Activated CD4-positive, alpha-beta T cell treated with anti-CD3 and anti-CD28 coated beads, Interleukin-2, amount 10 ng/mL, durations not matched to agents 24 days and 14 days (primary cell): ENCODE results near the gene STMN3. TPM values are rescaled to one million over a fixed set of nuclear protein-coding genes. Genes with fewer than 3 reads are reported as not detected.

Source experiments
- DNase-seq: peaks from one replicate; pipeline ENCODE4 v3.0.0; 2022
- H3K27ac Mint-ChIP-seq: one replicate; pipeline ENCODE4 v1.8.0; 2022; ENCODE audit warnings: mild to moderate bottlenecking, mixed read lengths
- H3K27me3 Mint-ChIP-seq: one replicate; pipeline ENCODE4 v1.8.0; 2022; ENCODE audit warnings: mixed read lengths
- H3K36me3 Mint-ChIP-seq: one replicate; pipeline ENCODE4 v1.8.0; 2022; ENCODE audit warnings: low read depth, mild to moderate bottlenecking, mixed read lengths
- H3K4me1 Mint-ChIP-seq: one replicate; pipeline ENCODE4 v1.8.0; 2021; ENCODE audit warnings: mixed read lengths
- H3K4me3 Mint-ChIP-seq: one replicate; pipeline ENCODE4 v1.8.0; 2022; ENCODE audit warnings: mild to moderate bottlenecking, moderate library complexity, mixed read lengths
- H3K9me3 Mint-ChIP-seq: one replicate; pipeline ENCODE4 v1.8.0; 2021; ENCODE audit warnings: mixed read lengths
- intact Hi-C: fragments of 100-400 bp; cut with micrococcal nuclease; formaldehyde crosslinking; loops from one replicate; pipeline ENCODE4 v1.15.1; 2023
- total RNA-seq: library from RNA; stranded (reverse); gene quantifications from 2 replicates; pipeline ENCODE4 v1.2.3, GENCODE V29; 2022

Gene STMN3
- total RNA-seq, 1 donor from 2014 or later = 10.7 TPM

GRCh38 chr20:63687419-63688178 lies 34.4 kb upstream of the STMN3 start:
- Mint-ChIP-seq H3K9me3 (no peaks in the 10 kb centered on the region), H3K27me3 (no peaks in the 10 kb centered on the region), H3K27ac (peak overlapping the region; percentile 15), H3K4me3 (no peak overlapping the region), H3K36me3 (peaks cover 7% of the 10 kb centered on the region), H3K4me1 (peaks cover 5% of the 10 kb centered on the region)
- no peak for DNase-seq
- intact Hi-C loops = no loop called here

DNA sequence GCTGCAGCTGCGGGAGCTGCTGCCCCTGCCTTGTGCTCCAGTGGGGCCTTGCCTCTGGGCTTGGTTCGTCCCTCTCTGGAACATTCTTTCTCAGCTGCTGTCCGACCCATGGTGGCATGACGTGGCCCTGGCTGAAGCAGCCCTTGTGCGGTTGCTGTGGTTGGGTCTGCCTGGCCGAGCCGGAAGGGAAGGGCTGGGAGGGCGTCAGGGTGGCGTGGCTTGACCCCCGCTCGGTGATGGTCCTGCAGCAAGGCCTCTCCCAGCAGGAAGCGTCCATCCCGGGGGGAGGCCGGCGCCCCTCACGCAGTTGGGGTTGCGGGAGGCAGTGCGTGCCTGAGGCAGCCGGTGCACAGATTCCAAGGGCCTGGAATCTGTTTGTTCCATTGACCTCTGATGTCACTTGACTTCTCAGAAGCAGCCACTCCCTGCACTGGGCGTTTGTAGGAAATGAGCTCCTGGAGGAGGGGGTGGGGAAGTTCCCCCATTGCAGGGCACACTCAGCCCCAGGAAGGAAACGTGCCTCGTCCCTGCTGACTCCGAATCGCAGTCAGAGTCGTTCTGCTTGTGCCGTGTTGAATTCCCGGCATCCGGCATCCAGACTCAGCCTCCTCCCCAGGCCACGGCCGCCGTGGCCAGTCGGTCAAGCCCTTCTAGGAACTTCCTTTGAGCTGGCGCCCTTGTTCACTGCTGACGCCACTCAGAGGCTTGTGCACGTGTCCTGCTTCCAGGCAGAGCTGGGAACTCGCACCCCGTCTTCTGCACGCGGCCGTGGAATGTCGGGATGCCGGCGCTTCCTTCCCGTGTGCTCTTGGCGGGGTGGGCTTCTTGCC lies 33.5 kb upstream of the STMN3 start:
- H3K4me1 Mint-ChIP-seq = peaks cover 7% of the 10 kb centered on the region
- intact Hi-C loops = no loop called here
- no peak overlapping the region for H3K4me3 Mint-ChIP-seq
- DNase-seq = peak; percentile 74
- no peaks in the 10 kb centered on the region for H3K9me3 Mint-ChIP-seq
- peaks cover 7% of the 10 kb centered on the region for H3K36me3 Mint-ChIP-seq
- H3K27ac Mint-ChIP-seq = peak overlapping the region; percentile 73
- H3K27me3 Mint-ChIP-seq = no peaks in the 10 kb centered on the region

DNA sequence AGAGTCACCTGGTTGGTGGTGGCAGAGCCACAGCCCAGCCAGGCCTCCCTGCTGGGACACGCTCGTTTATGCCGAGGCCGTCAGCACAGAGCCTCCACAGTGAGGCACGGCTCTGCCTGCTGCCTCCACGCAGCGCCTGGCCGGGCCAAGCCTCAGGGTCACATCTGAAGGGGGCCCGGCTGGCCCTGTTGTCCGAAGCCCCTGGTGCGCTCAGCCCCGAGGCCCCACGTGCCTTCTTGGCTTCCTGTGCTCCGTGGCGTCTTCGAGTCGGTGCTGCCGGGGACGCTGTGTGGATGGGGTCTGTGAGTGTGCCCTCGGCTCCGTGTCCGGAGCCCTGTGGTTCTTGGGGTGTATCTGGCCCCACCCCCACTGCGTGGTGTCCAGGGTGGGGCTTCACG lies 32.9 kb upstream of the STMN3 start:
- Mint-ChIP-seq H3K27ac (no peak overlapping the region), H3K4me1 (peaks cover 7% of the 10 kb centered on the region), H3K4me3 (no peak overlapping the region), H3K27me3 (no peaks in the 10 kb centered on the region), H3K9me3 (no peaks in the 10 kb centered on the region), H3K36me3 (peaks cover 2% of the 10 kb centered on the region)
- intact Hi-C loops = no loop called here
- DNase-seq = no peak

- Mint-ChIP-seq H3K4me3 (no peak overlapping the region), H3K9me3 (no peaks in the 10 kb centered on the region), H3K27me3 (no peaks in the 10 kb centered on the region), H3K4me1 (peaks cover 7% of the 10 kb centered on the region), H3K27ac (no peak overlapping the region), H3K36me3 (peaks cover 2% of the 10 kb centered on the region)
- DNase-seq = no peak
- intact Hi-C loops = no loop called here
These were observed 32.2 kb upstream of the STMN3 start for GRCh38 chr20:63685269-63686026.

- H3K4me3 Mint-ChIP-seq = no peak overlapping the region
- peaks cover 13% of the 10 kb centered on the region for H3K36me3 Mint-ChIP-seq
- no peak for DNase-seq
- intact Hi-C loops = no loop called here
- peaks cover 7% of the 10 kb centered on the region for H3K4me1 Mint-ChIP-seq
- H3K27ac Mint-ChIP-seq = no peak overlapping the region
- H3K9me3 Mint-ChIP-seq = no peaks in the 10 kb centered on the region
- no peaks in the 10 kb centered on the region for H3K27me3 Mint-ChIP-seq
These were observed 29.3 kb upstream of the STMN3 start for GRCh38 chr20:63682384-63683139.

DNA sequence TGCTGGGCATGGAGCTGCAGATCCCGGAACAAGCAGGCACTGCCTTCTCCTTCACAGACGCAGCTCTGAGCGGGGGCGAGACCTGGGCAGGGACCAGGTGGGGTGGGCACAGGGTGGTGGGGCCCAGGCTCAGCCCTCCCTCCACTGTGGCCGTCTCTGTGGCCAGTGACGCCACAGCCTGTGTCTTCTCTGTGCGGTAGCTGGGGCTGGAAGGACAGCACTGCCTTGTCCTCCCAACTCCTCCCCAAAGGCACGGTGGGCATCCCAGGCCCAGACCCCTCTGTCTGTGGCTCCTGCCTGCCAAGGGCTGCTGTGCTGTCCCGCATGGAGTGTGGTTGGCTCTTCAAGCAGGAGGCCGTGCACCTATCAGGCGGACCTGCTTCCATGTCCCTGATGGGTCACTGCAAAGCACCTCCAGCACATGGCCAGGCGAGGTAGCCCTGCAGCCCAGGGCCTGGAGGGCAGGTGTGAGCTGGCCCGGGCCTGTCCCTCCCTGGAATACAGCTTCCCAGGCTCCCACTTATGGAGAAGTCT lies 28.5 kb upstream of the STMN3 start:
- intact Hi-C loops = no loop called here
- Mint-ChIP-seq H3K27me3 (no peaks in the 10 kb centered on the region), H3K4me1 (peaks cover 4% of the 10 kb centered on the region), H3K27ac (no peak overlapping the region), H3K36me3 (peaks cover 18% of the 10 kb centered on the region), H3K4me3 (no peak overlapping the region), H3K9me3 (no peaks in the 10 kb centered on the region)
- DNase-seq = no peak

- no peaks in the 10 kb centered on the region for H3K9me3 Mint-ChIP-seq
- DNase-seq = no peak
- peaks cover 4% of the 10 kb centered on the region for H3K4me1 Mint-ChIP-seq
- H3K36me3 Mint-ChIP-seq = peaks cover 23% of the 10 kb centered on the region
- no peak overlapping the region for H3K4me3 Mint-ChIP-seq
- H3K27ac Mint-ChIP-seq = no peak overlapping the region
- intact Hi-C loops = no loop called here
- H3K27me3 Mint-ChIP-seq = no peaks in the 10 kb centered on the region
These were observed 27.8 kb upstream of the STMN3 start for GRCh38 chr20:63680857-63681608.

- no peak for DNase-seq
- H3K9me3 Mint-ChIP-seq = no peaks in the 10 kb centered on the region
- peaks cover 26% of the 10 kb centered on the region for H3K36me3 Mint-ChIP-seq
- H3K4me1 Mint-ChIP-seq = peaks cover 4% of the 10 kb centered on the region
- H3K27me3 Mint-ChIP-seq = no peaks in the 10 kb centered on the region
- H3K27ac Mint-ChIP-seq = no peak overlapping the region
- no peak overlapping the region for H3K4me3 Mint-ChIP-seq
- intact Hi-C loops = no loop called here
These were observed 27.2 kb upstream of the STMN3 start for GRCh38 chr20:63680427-63680826.

GRCh38 chr20:63679799-63680305 lies 26.6 kb upstream of the STMN3 start:
- Mint-ChIP-seq H3K9me3 (no peaks in the 10 kb centered on the region), H3K36me3 (peaks cover 26% of the 10 kb centered on the region)
- intact Hi-C loops = no loop called here

GRCh38 chr20:63678667-63679465 lies 25.6 kb upstream of the STMN3 start:
- H3K27ac Mint-ChIP-seq = peak overlapping the region; percentile 58

More at GRCh38 chr20:63679799-63680305, 26.6 kb upstream of the STMN3 start:
- peaks cover 4% of the 10 kb centered on the region for H3K4me1 Mint-ChIP-seq
- no peak overlapping the region for H3K4me3 Mint-ChIP-seq
- no peak overlapping the region for H3K27ac Mint-ChIP-seq
- H3K27me3 Mint-ChIP-seq = no peaks in the 10 kb centered on the region
- no peak for DNase-seq

DNA sequence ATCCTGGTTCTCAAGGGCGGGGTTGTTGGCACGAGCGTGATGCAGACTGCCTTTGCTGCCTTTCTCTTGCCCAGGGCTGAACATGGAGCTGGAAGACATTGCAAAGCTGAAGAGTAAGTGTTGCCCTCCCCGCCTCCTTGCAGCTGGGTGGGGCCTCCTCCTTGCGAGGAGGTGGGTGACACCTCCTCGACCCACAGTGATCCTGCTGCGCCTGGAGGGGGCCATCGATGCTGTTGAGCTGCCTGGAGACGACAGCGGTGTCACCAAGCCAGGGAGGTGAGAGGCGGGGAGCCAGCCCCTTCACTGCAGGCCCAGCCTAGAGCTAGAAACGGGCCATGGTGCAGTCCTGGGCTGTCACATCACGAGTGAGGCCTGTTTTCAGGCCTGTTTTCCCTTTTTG lies 24.8 kb upstream of the STMN3 start:
- Mint-ChIP-seq H3K4me1 (peaks cover 2% of the 10 kb centered on the region), H3K36me3 (peaks cover 29% of the 10 kb centered on the region), H3K9me3 (no peaks in the 10 kb centered on the region), H3K4me3 (no peak overlapping the region), H3K27me3 (no peaks in the 10 kb centered on the region), H3K27ac (no peak overlapping the region)
- intact Hi-C loops = no loop called here
- no peak for DNase-seq

More at GRCh38 chr20:63678667-63679465, 25.6 kb upstream of the STMN3 start:
- H3K4me1 Mint-ChIP-seq = peaks cover 2% of the 10 kb centered on the region
- no peaks in the 10 kb centered on the region for H3K9me3 Mint-ChIP-seq
- DNase-seq = no peak
- intact Hi-C loops = no loop called here
- peaks cover 26% of the 10 kb centered on the region for H3K36me3 Mint-ChIP-seq
- no peak overlapping the region for H3K4me3 Mint-ChIP-seq
- no peaks in the 10 kb centered on the region for H3K27me3 Mint-ChIP-seq
